Stimulated activated CD4-positive, alpha-beta T cell treated with anti-CD3 and anti-CD28 coated beads, Interleukin-4, amount 100 ng/mL, for 4 hours (primary cell): ENCODE data around the gene CD58.
A peak's percentile ranks its signal among the peaks of the same experiment; 100 is the strongest.

Source experiments
- DNase-seq, 2 experiments: peaks; one replicate each; pipeline ENCODE4 v3.0.0-alpha.2; 2020

The CD58 gene

DNA sequence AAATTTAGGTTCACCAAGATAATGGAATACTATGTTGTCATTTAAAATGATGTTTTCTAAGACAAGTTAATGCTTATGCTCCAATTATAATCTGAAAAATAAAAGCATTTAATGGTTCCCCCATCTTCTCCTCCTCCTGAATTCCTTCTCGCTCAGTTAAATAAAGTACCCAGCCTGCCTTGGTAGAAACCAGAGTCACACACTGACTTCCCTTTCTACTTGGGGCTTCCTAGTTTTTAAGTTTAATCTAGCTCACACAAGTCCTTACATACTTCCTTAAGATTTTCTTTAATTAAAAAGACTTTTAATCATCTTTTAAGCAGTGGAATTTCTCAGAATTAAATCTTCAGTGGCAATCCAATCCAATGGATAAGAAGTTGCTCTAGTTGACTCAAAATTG is 32.9 kb downstream of the CD58 start:
- no peak for DNase-seq

DNA sequence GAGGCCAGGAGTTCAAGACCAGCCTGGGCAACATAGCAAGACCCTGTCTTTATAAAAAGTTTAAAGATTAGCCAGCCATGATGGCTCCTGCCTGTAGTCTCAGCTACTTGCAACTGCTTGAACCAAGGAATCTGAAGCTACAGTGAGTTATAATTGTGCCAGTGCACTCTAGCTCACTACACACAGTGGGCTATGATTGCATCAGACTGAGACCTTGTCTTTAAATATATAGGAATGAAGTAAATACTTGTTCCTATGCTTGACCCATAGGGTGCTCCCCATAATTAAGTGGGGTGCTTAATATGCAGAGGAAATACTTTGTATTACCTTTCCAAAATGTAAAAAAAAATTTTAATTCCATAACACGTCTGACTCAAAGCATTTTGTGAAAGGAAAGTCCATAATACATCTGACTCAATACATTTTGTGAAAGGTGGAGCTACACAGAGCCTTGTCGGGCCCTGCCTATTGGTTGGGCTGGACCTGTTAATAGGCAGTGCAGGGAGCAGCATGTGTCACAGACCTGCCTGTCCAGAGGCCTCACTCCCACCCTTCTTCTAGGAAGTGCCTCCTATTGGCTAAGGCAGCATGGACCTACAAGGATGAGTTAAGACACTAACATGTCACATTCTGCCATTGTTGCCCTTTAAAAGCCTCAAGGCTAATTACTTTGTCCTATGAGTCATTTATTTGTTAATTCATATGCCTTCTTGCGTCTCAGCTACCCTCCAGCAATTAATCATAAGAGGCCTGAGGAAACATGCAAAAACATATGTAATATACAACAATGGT is 33.6 kb downstream of the CD58 start:
- no peak for DNase-seq

DNA sequence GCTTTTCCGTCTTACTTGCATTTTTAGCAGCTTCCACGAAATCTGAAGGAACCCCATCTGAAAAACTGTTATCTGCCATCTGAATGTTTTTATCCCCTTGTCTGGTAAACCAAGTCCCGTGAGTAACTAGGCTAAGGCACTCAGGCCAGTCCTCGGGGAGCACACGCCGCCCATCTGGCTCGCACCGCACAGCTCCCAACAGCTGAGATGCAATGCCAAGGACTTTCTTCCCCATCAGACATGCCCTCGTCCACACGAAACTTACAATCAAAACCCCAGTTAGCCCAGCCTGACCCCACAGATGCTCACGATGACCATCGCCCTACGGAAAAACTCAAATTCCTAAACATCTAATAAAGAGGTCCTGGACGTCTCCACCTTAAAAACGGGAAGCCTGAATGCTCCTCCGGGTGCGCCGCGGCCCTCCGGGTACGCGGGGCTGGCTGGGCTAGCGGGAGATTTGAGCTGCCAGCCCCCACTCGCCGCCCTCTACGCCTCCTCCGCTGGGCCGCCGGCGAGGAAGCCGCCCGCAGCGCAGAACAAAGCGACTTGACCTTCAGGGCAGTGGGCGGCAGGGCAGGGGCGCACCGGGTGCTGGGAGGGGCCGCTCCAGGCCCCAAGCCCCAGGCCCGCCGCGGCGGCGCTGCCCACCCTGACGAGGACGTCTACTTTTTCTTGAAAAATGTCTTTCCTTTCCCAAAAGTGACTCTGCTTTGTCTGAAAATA is 36.6 kb downstream of the CD58 start:
- DNase-seq, result no peak

DNA sequence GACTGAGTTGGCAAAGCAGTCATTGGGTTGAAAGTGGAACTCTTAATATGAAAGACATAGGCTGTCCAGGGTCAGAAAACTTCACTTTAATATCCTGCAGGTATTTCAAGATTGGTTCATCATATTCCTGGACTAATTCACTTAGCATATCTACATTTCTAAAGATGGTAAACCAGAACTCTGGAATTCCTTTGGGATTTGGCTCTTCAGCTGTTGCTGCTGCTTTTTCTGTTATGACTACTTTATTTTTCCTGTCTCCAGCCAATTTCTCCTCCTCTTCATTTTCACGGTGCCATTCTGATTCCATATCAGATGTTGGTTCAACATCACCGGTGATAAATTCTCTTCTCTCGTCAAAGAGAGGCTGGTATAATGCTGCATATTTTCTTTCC is 37.4 kb downstream of the CD58 start:
- DNase-seq, result no peak

GRCh38 chr1:116532671-116533428 is 38.0 kb downstream of the CD58 start:
- DNase-seq, result no peak

DNA sequence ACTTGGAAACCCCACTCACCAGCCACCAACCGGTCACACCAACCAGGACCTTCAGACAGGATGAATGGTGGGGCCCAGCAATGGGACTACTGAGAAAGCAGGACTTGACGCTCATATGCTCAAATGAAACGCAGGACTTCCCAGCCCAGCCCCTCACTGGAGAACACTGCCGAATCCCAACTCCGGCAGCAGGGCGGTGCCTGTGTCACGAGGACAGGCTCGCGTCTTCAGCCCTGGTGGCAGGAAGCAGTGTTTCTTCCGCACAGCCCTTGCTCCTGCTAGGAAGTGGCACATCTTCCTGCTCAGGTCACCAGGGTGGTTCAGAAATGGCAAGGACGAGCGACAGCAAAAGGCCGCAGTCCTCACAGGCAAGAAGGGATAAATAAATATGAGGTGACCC is 38.9 kb downstream of the CD58 start:
- no peak for DNase-seq

DNA sequence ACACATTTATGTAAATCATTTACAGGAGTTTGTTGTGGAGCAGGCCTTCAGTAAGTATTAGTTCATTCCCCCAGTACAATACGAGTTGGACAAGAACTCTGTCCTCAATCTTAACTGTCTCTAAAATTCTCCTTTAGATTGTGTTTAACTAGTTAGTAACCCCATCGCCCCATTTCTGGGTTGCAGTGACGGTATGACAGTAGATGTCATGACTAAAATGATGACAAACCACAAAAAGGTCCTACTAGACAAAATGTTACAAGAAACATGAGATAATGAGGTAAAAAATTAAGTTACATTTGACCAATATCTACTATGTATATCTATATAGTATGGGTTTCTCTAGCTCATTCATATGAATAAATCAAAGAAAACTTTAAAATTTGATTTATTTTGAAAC is 41.1 kb downstream of the CD58 start:
- DNase-seq, result no peak

- no peak for DNase-seq
Measured at GRCh38 chr1:116529199-116529631, 41.6 kb downstream of the CD58 start.

GRCh38 chr1:116528329-116529083 is 42.3 kb downstream of the CD58 start:
- DNase-seq, result no peak

DNA sequence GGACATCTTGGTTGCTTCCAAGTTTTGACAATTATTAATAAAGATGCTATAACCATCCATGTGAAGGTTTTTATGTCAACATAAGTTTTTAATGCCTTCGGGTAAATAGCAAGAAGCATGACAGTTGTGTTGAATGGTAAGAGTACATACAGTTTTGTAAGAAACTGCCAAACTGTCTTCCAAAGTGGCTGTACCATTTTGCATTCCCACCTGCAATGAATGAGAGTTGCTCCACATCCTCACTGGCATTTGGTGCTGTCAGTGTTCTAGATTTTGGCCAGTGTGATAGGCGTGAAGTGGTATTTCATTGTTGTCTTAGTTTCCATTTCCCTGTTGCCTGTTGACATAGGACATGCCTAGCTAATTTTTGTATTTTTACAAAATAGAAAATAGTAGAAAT is 45.4 kb downstream of the CD58 start:
- no peak for DNase-seq

DNA sequence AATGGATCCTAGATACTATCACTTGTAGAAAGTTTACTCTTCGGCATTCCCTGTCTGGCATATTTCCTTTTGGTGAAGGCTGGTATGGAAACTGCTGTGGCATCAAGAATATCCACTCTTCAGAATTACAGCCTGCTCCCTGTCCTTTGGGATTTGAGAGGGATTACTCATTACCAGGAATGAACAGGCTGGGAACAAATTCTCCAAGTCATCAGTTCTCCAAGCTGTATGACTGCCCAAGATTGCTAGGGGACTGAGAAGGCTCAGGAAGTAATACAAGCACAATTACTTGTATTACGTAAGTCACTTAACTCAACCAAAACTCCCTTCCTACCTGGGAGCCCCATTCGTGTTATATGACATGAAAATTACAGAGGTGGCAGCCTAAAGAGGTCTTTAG is 49.6 kb downstream of the CD58 start:
- DNase-seq, result no peak

- no peak for DNase-seq
Measured at GRCh38 chr1:116518400-116518799, 52.4 kb downstream of the CD58 start.

DNA sequence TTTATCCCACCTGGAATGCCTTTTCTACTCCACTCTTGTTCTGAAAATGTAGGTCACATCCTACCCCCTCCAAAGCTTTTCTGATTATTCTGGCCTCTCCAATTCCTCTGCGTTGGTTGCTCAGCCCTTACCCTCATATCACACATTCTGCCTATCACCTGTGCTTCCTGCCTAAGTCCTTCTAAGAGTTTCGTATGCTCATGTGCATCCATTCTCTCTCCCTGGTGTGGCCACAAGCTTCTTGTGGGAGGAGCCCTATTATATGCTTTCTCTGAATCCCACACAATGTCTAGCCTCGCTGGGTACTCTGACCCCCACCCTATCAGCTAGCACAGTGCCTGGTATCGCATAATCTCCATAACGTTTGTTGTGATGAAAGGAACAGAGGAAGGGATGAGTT is 54.2 kb downstream of the CD58 start:
- DNase-seq, result no peak

DNA sequence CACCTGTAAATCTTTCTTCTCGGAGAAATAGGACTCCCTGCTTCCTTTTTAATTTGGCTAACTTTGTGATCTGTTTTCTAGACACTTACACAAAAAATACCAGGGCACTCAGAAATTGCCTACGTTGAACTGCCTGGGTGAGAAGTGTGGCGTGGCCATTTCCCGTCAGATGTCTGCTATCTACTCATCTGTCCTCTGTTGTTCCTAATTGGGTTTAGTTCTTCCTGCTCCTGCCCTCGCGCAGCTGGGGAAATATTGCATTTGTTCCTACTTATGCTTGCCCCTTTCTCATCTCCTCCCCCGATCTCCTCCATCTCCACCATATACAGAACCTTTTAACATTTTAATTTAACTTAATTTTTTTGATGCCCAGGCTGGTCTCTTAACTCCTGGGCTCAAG is 55.1 kb downstream of the CD58 start:
- DNase-seq, result no peak

DNA sequence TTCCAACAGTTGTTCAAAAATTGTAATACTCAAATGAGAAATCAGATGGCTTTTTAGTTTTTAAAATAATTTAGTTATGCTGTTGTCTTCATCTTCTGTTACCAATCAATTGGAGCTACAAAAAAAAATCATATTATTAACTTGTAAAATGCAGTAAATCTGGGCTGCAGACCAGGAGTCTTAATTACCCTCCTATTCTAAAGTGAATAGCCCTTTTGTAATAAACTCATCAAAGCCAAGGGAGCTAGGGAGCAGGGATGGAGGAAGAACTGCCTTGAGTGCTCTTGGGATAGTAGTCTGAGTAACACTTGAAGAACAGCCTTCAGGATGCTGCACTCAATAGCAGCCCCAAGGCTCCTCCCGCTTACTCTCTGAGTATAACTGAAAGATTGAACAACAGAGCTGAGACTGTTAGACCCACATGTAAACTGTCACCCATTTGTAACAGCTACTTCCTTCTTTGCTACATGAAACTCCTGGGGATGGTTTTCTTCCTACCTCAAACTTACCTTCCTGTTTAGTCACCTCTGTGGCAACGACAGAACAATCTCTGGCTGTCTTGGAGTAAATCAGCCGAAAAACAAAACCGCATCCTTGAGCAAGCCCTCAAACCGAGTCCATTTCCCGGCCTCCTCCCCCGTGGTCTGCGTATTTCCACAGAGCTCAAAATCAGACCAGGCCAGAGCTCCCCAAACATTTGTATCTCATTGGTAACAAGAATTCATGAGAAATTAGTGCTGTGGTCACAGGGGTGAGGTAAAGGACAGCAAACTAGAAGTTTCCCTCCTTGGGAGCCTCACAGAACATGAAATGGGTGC is 55.9 kb downstream of the CD58 start:
- DNase-seq, result peak in 1 of 2 experiments; percentile 47

GRCh38 chr1:116513956-116514355 is 56.9 kb downstream of the CD58 start:
- no peak for DNase-seq

DNA sequence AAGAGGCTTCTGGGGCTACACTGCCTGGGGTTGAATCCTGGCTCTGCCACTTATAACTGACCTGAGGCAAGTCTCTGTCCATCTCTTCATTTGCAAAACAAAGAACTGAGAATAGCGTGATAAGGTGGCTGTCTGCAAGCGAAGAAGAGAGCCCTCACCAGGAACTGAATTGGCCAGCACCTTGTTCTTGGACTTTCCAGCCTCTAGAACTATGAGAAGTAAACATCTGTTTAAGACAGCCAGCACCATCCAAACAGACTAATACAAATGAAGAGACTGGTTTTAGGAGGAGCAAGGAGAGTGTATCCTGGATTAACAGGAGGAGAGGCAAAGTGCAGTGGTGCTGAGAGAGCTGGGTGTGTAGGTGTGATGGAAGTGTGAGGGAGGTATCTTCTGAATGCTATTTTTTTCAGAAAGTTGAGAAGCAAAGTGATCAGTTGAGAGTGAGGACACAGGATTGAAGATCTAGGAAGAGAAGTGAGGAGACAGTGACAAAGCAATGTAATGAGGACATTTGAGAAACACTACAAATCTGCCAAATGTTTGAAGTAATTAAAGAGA is 59.3 kb downstream of the CD58 start:
- DNase-seq, result no peak

GRCh38 chr1:116510361-116510760 is 60.5 kb downstream of the CD58 start:
- DNase-seq, result no peak

DNA sequence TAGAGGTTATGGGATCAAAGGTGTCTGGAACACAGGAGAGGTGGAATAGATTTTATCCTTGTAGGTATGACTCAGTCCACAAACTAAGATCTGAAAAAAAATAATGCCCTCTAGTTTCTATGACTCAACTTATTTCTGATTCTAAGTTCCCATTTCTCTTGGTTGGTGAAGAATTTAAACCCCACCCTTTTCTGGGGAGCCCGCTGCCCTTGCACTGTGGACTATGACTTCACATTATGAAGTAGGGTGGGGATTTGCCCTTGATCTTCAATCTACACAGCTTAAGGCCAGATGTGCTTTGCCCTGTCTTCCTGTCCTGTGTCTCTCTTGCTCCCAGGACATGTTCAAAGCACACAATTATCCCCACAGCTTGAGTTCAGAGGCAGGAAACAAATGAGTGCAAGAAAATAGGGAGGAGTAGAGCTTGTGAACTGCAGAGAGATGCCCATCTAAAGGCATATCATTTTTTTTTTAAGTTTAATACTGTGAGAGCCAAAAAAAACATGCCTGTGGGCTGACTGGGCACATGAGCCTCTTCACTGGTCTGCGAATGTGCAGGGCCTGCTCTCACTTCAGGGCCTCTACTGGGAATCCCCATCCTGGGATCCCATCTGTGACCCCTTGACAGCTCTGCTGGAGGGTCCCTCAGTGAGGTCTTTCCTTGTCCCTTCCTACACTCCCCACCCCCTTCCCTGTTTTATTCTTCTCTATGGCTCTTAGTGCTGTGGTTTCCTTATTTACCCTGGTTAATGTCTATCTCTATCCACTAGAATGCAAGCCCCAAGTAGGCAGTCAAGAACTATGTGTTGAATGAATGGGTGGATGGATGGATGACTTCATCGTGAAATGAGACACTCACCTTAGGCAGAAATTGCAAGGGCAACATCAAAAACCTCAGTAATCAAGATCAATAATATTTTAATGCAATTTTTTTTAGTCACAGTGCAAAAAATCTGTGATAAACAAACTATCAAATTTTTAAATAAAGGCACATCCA is 61.5 kb downstream of the CD58 start:
- DNase-seq, result peak in 1 of 2 experiments; percentile 40
